Smooth muscle cell (in vitro differentiated cells): ENCODE results near the gene ZSCAN25. TPM values are rescaled to one million over a fixed set of nuclear protein-coding genes. Genes with fewer than 3 reads are reported as not detected.

ENCODE experiments used
- DNase-seq: peaks from one replicate; lab custom pipeline; 2025; ENCODE audit not compliant: unreplicated experiment; lab: John Stamatoyannopoulos, UW
- H2AFZ ChIP-seq: fragments of 200-600 bp; sonication (generic); 2 replicates; pipeline ENCODE4 v1.6.0; 2016; ENCODE audit warnings: antibody characterized with exemption, low read depth, mild to moderate bottlenecking
- H3F3A ChIP-seq: fragments of 200-600 bp; sonication (generic); 2 replicates; pipeline ENCODE4 v1.6.0; 2017; ENCODE audit warnings: antibody characterized with exemption, low read depth
- H3K27ac ChIP-seq: fragments of 200-600 bp; sonication (generic); 2 replicates; pipeline ENCODE4 v1.5.1; 2016; ENCODE audit warnings: low read depth, mild to moderate bottlenecking
- H3K27me3 ChIP-seq: fragments of 200-600 bp; sonication (generic); 2 replicates; pipeline ENCODE4 v1.6.1; 2016; ENCODE audit warnings: low read depth, mild to moderate bottlenecking
- H3K36me3 ChIP-seq: fragments of 200-600 bp; sonication (generic); 2 replicates; pipeline ENCODE4 v1.5.1; 2016; ENCODE audit warnings: low read depth
- H3K4me1 ChIP-seq: fragments of 200-600 bp; sonication (generic); 2 replicates; pipeline ENCODE4 v1.5.1; 2016; ENCODE audit warnings: low read depth
- H3K4me2 ChIP-seq: fragments of 200-600 bp; sonication (generic); 2 replicates; pipeline ENCODE4 v1.6.0; 2016; ENCODE audit warnings: mild to moderate bottlenecking
- H3K4me3 ChIP-seq: fragments of 200-600 bp; sonication (generic); 2 replicates; pipeline ENCODE4 v1.5.1; 2016; ENCODE audit warnings: mild to moderate bottlenecking
- H3K79me2 ChIP-seq: fragments of 200-600 bp; sonication (generic); 2 replicates; pipeline ENCODE4 v1.6.0; 2016; ENCODE audit warnings: low read depth, mild to moderate bottlenecking
- H3K9ac ChIP-seq: fragments of 200-600 bp; sonication (generic); 2 replicates; pipeline ENCODE4 v1.6.0; 2016; ENCODE audit warnings: low read depth
- H3K9me3 ChIP-seq: fragments of 200-600 bp; sonication (generic); replicated peaks from 2 replicates; pipeline ENCODE4 v1.5.1; 2016; ENCODE audit warnings: low read depth
- H4K20me1 ChIP-seq: fragments of 200-600 bp; sonication (generic); 2 replicates; pipeline ENCODE4 v1.6.0; 2016; ENCODE audit warnings: low read depth
- CTCF ChIP-seq: fragments of 200-600 bp; sonication (generic); IDR thresholded peaks from 2 replicates; pipeline ENCODE4 v1.5.1; 2017; ENCODE audit warnings: borderline replicate concordance, mild to moderate bottlenecking, antibody characterized with exemption; ENCODE audit not compliant: insufficient read depth, poor library complexity, severe bottlenecking
- WGBS: methylation state at CpG from one replicate; pipeline ENCODE4 v1.1.7; 2016; ENCODE audit warnings: low lambda C conversion rate; 5-methylcytosine and 5-hydroxymethylcytosine counted together
- polyA plus RNA-seq: library from polyadenylated mRNA; unstranded; fragments of >200 nt; fragmentation: Nextera tagmentation; extraction: Ambion mirVana; gene quantifications from 2 replicates; pipeline ENCODE4 v1.2.1, GENCODE V29; 2016
- total RNA-seq: library from RNA; depleted of rRNA; stranded (reverse); fragments of >200 nt; gene quantifications from 2 replicates; pipeline ENCODE4 v1.2.3, GENCODE V29; 2014

Gene ZSCAN25
- total and polyA plus RNA-seq, 2 experiments from 2014 or later, result 6.2 to 8.0 TPM

- Histone ChIP-seq H3K27ac (no peak overlapping the region), H3K9me3 (no peaks in the 10 kb centered on the region), H3K27me3 (no peaks in the 10 kb centered on the region), H4K20me1 (peaks cover 22% of the 10 kb centered on the region), H3K79me2 (peaks cover 4% of the 10 kb centered on the region), H3K4me3 (no peak overlapping the region), H3K4me2 (no peak overlapping the region), H3F3A (no peaks in the 10 kb centered on the region), H3K36me3 (peaks cover 9% of the 10 kb centered on the region), H3K9ac (no peak overlapping the region), H3K4me1 (no peaks in the 10 kb centered on the region), H2AFZ (no peak overlapping the region)
- 97% methylated on average over 9 of the region's 9 CpGs for WGBS
- TF ChIP-seq CTCF, result no peak
- DNase-seq, result no peak
These were observed 7.1 kb downstream of the ZSCAN25 start for GRCh38 chr7:99623702-99624447.

DNA sequence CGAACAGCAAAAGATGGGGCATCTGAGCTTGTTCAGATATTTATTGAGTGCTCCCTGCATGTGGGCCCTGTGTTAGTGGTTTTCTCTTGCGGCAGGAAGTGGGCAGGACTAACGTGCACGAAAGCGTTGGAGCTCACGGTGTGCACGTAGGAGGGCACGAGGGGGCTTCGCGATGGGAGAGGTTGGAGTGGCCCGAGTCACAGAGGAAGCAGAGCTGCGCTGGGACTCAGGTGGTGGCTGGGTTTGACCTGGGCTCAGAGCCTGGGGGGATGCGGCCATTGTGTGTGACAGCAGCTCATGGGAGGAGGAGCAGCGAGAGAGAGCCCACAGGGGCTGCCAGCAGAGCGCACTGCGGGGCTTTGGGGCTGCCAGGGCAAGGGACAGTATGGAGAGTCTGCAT lies 7.7 kb downstream of the ZSCAN25 start:
- no peaks in the 10 kb centered on the region for H3K27me3 ChIP-seq
- no peaks in the 10 kb centered on the region for H3F3A ChIP-seq
- no peak overlapping the region for H3K27ac ChIP-seq
- H4K20me1 ChIP-seq, result peaks cover 22% of the 10 kb centered on the region
- no peaks in the 10 kb centered on the region for H3K4me1 ChIP-seq
- WGBS, result 98% methylated on average over 16 of the region's 16 CpGs
- DNase-seq, result no peak
- no peak for TF ChIP-seq CTCF
- peaks cover 9% of the 10 kb centered on the region for H3K36me3 ChIP-seq
- no peak overlapping the region for H2AFZ ChIP-seq
- no peak overlapping the region for H3K9ac ChIP-seq
- H3K79me2 ChIP-seq, result peaks cover 4% of the 10 kb centered on the region
- H3K4me3 ChIP-seq, result no peak overlapping the region
- H3K4me2 ChIP-seq, result no peak overlapping the region
- no peaks in the 10 kb centered on the region for H3K9me3 ChIP-seq

DNA sequence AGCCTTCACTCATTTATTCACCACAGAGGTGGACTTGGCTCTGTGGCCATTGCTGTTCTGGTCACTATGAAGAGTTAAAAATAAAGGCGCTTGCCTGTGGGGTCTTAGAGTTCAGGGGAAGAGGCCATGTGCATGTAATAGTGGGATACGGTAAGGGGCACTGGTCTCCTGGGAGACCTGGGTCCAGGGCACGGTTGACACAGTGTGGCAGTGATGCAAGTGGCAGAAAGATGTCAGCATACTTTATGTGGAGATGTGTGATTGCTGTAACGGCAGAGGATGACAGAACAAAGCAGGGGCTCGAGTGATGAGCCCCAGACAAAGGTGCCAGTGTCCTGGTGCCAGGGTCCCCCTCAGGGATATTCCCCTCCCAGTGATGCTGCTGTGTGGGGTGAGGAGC lies 8.6 kb downstream of the ZSCAN25 start:
- H3K4me2 ChIP-seq, result no peak overlapping the region
- 94% methylated on average over 5 of the region's 5 CpGs for WGBS
- TF ChIP-seq CTCF, result no peak
- no peak overlapping the region for H3K9ac ChIP-seq
- H3K27me3 ChIP-seq, result no peaks in the 10 kb centered on the region
- H2AFZ ChIP-seq, result no peak overlapping the region
- no peaks in the 10 kb centered on the region for H3K9me3 ChIP-seq
- H3K79me2 ChIP-seq, result no peaks in the 10 kb centered on the region
- H3K4me3 ChIP-seq, result no peak overlapping the region
- no peak overlapping the region for H3K27ac ChIP-seq
- DNase-seq, result no peak
- H3K4me1 ChIP-seq, result no peaks in the 10 kb centered on the region
- no peaks in the 10 kb centered on the region for H3F3A ChIP-seq
- peaks cover 9% of the 10 kb centered on the region for H3K36me3 ChIP-seq
- H4K20me1 ChIP-seq, result peaks cover 22% of the 10 kb centered on the region

GRCh38 chr7:99625961-99626360 lies 9.2 kb downstream of the ZSCAN25 start:
- WGBS, result 99% methylated on average over 4 of the region's 4 CpGs
- H3K79me2 ChIP-seq, result no peaks in the 10 kb centered on the region

More at GRCh38 chr7:99625961-99626360, 9.2 kb downstream of the ZSCAN25 start:
- H3K27ac ChIP-seq, result no peak overlapping the region
- no peak overlapping the region for H3K4me2 ChIP-seq
- no peaks in the 10 kb centered on the region for H3K9me3 ChIP-seq
- H3K4me3 ChIP-seq, result no peak overlapping the region
- no peaks in the 10 kb centered on the region for H3K4me1 ChIP-seq
- H3K27me3 ChIP-seq, result no peaks in the 10 kb centered on the region
- H3F3A ChIP-seq, result no peaks in the 10 kb centered on the region
- no peak for DNase-seq
- no peak overlapping the region for H3K9ac ChIP-seq
- no peak overlapping the region for H2AFZ ChIP-seq
- peaks cover 27% of the 10 kb centered on the region for H4K20me1 ChIP-seq
- peaks cover 9% of the 10 kb centered on the region for H3K36me3 ChIP-seq
- TF ChIP-seq CTCF, result no peak
